HG03342 (cell line): ENCODE results near the gene CD2AP.
"Not testable (repeated sequence)": the region's sequence is repeated elsewhere in the genome, so short reads cannot be mapped to it uniquely, and the experiment has no call there.

Experiments used
- ATAC-seq: cut with Tn5 transposase; IDR thresholded peaks from one replicate; pipeline ENCODE4 v1.9.1; 2021; ENCODE audit warnings: mild to moderate bottlenecking, moderate library complexity; ENCODE audit not compliant: unreplicated experiment

The CD2AP gene

DNA sequence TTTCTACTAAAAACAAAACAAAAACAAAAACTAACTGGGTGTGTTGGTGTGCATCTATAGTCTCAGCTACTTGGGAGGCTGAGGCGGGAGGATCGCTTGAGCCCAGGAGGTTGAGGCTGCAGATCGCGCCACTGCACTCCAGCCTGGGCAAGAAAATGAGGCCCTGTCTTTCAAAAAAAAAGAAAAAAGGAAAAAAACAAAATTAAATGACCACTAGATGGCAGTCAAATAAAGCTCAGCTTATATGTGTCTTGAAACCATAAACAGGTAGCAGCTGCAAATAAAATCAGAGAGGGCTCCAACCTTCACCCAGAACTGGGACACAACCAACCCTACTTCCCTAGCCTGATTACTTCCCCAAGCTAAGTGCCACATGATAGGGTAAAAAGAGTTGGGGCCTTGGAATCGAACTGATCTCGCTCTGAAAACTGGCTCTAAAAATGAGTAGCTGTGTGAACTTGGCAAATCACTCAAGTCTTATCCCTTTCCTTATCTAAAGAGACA, 153.7 kb downstream of the CD2AP start:
- peak; percentile 69 for ATAC-seq

DNA sequence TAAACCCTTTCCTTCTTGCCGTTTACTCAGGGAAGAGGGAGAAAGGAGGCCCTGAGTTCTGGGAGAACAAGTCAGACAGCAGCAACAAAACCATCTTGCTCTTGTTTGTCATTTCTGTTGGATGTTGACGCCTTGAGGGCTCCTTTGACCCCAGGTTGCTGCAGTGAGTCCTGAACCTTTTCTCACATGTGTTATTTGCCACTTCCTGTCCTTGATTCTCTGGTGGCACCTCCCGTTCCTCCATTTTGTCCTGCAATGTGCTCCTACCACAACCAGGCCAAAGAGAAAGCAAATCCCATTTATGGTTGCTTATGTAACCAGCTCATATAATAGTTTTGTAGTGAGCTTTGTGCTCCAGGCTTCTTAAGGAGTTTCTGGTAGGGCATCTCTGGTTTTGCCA, 154.2 kb downstream of the CD2AP start:
- no peak for ATAC-seq

DNA sequence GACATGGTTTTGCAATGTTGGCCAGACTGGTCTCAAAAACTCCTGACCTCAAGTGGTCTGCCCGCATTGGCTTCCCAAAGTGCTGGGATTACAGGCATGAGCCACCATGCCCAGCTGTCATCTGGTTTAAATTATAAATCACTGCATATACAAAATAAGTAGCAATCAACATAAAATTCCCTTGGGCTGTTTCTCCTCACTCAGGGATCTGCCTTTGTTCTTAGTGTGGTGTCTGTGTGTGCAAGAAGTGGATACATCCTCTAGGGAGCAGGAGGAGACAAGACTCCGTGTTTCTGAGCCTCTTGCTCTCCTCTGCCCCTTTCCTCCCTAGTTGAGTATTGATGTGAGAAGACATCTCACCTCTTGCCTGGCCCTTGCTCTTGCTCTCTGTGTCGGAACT, 155.6 kb downstream of the CD2AP start:
- no peak for ATAC-seq

DNA sequence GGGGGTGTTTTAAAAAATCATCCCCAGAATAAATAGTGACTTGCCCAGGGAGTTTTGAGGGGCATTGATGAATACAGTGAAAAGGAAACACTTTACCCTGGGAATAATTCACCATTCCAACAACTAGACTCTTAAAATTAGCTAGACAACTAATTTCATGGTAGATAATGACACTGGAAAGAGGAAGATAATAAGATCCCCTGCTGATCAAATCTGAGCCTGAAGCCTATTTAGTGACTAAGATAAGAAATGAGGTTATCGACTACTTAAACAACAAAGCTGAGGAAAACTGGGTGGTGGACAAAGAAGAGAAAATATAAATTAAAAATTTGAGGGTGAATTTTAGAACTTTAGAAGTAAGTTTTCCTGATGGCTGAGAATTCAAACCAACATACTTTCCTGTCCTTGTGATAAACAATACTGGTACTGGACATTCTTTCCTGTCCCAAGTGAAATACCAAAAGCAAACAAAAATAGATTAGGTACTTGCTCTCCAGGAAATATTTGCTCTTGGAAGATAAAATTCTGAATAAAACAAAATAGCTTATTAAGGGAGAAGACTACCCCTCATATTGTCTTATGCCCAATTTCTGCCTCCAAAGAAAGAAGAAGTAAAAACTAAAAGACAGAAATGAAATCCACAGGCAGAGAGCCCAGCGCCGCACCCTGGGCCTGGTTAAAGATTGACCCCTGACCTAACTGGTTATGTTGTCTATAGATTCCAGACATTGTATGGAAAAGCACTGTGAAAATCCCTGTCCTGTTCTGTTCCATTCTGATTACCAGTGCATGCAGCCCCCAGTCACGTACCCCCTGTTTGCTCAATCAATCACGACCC, 156.8 kb downstream of the CD2AP start:
- ATAC-seq, result no peak

DNA sequence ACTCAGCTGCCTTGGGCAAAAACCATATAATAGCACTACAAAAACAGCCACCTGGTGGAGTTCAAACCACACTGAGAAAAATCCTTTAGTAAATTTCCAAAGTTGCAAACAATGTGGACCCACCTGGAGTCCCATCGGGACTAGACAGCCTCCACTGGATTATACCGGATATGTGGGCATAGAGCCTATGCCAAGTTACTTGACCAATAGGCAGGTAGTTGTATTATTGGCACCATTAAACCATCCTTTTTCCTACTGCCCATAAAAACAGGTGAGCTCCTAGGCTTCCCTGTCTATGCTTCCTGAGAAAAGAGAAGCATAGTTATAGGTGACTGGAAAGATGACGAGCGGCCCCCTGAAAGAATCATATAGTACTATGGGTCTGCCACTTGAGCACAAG, 169.1 kb downstream of the CD2AP start:
- ATAC-seq, result no peak

DNA sequence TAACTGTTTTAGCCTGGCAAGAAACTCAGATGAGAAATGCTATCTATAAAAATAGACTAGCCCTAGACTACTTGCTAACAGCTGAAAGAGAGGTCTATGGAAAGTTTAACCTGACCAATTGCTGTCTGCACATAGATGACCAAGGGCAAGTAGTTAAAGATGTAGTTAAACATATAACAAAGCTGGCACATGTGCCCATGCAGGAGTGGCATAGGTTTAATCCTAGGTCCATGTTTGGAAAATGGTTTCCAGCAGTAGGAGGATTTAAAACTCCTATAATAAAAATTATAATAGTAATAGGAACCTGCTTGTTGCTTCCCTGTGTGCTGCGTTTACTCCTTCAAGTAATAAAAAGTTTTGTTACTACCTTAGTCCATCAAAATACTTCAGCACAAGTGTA, 169.6 kb downstream of the CD2AP start:
- ATAC-seq, result no peak

DNA sequence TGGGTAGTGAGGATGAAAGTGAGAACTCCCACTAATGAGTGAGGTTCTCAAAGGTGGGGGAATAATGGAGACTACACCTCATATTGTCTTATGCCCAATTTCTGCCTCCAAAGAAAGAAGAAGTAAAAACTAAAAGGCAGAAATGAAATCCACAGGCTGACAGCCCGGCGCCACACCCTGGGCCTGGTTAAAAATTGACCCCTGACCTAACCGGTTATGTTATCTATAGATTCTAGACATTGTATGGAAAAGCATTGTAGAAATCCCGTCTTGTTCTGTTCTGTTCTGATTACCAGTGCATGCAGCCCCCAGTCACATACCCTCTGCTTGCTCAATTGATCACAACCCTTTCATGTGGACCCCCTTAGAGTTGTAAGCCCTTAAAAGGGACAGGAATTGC, 170.0 kb downstream of the CD2AP start:
- ATAC-seq, result not testable (repeated sequence)

DNA sequence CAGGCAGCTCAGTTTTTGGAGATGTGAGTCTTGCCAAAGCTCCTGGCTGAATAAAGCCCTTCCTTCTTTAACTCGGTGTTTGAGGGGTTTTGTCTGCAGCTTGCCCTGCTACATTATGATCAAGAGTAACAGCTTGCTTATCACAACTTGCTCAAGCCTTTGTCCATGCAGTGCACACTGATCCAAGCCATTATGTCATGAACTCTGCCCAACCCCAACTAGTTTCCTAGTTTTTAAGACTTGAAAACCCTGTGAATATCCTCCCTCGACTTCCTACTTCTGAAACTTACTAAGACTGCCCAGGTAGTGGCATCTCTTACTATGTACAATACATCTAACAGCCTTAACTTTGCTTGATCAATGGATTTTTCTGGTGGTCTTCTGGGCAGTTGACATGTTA, 170.4 kb downstream of the CD2AP start:
- no peak for ATAC-seq

DNA sequence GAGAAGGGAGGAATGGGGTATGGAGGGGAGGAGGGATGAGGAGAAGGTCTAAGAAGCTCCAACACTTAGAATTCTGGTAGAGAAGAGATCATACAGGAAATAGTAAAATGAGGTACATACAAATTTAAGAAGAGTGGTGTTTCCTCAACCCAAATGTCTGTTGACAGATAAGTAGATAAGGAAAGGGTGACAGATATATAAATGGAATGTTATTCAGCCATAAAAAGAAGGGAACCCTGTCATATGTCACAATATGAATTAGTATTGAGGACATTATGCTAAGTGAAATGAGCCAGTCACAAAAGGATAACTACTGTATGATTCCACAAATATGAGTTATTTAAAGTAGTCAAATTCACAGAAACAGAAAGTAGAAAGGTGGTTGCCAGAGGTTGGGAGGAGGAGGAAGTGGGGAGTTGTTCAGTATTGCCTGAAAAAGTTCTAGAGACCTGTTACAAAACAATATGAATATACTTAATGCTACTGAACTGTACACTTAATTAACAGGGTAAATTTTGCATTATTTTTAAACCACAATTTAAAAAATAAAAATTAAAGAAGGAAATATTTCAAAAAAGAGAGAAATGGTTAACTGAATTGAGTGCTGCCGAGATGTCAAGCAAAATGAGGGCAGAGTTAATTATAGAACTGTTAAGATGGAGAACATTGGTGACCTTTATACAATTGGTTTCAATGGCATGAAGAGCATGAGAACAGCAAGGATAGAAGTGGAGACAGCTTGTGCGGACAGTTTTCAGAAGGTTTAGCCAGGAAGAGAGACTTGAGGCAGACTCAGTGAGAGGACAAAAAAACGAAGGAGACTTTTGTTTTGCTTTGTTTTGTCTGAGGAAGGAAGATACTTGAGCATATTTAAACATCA, 173.2 kb downstream of the CD2AP start:
- ATAC-seq, result peak; percentile 71

DNA sequence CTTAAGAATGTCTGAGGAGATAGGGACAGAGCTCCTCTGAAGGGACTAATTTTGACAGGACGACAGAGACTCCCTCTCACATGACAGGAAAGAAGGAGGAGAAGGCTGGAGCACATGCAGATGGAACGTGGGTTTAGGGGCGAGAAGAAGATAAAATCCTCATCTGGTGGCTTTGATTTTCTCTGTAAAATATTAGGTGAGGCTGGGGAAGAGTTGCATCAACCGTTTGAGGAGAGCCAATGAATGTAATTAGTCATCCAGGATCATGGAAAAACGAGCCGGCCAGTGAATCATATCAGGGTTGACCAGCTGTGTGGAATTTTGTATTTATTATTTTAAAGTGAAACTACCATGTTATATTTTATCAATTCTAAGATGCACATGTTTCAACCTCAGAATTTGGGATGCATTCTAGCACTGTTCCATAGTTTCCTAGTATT, 173.9 kb downstream of the CD2AP start:
- ATAC-seq, result no peak

DNA sequence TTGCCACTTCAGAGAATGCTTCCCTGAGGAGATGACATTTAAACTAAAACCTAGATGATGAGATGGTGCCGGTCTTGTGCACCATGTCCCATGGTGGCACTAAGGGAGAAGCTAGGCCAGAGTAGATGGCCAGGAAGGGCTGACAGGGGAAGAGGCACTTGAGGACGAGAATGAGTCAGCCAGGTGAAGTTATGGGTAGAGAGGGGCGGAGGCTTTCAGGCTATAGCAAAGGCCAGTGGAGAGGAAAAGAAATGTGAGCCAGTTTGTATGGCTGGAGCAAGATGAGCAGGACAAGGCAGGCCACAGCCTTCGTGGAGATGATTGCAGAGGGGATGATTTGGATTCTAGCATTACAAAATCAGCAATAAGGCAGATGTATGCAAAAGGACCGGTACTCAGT, 176.1 kb downstream of the CD2AP start:
- ATAC-seq, result no peak

DNA sequence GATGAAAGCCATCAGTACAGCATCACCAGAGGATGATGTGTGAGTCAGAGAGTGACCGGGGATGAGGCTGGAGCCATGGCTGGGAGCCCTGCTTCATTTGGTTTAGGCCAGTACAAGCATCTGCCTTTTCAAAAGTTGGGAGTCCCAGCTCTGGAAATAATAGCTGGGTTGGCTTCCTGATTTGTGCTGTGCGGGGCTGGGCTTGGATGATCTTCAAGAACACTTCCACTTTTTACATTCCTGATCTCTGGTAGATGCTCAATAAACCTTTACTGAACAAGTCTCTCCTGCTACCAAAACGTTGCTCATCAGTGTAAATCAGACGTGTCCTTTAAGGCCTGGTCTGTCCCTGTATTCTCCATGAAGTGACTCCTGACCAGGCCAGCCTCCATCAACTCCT, 176.7 kb downstream of the CD2AP start:
- ATAC-seq, result no peak

DNA sequence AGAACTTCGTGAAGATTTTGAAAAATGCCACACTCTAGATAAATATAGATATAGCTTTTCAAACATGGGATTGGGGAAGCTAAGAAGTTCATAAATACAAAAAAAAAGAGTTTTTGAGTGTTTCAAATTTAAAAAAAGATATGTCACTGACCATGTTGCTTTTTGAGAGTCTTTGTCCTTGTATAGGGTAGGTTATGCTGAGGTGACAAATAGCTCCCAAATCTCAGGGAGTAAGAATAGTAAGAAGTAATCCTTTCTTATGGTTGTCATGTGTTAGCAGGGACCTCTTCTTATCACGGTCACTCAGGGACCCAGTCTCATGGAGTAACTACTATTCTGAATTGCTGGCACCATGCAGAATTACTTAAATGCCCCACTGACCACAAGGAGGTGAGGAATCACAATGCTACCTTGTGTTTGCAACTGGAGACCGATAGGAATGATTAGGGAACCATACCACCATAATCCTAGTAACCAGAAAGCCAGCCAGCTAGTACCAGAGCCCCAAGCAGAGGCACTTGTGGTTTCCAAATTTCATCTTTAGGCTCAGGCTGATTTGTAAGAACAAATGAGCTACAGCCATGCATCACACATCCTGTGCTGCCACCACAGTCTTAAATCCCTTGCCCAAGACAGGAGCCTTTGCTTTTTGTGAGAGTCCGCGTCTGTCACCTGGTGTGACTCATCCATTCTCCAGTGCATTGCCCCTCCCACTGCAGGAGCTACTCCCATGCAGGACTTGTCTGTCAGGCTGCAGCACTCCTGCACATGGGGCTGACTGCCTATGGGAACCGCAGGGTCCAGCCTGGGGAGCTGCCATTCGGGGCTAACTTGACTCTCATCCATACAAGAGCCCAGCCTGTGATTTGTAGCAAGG, 178.4 kb downstream of the CD2AP start:
- ATAC-seq, result no peak

DNA sequence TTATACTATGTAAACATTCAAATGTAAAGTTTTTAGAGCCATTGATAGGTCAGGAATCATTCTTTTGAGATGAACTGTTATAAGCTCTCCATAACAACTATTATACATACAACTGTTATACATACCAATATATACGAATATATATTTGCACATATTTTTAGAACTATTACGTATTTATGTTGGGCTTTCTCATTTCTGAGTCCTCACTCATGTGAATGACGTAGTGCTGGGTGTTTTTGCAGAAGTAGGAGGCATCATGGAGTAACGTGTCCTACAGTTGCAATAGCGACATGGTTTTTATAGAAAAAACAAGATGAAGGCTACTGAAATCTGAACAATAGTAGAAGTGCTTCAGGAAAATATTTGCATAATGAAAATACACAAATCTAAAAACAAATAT, 184.4 kb downstream of the CD2AP start:
- ATAC-seq, result no peak

DNA sequence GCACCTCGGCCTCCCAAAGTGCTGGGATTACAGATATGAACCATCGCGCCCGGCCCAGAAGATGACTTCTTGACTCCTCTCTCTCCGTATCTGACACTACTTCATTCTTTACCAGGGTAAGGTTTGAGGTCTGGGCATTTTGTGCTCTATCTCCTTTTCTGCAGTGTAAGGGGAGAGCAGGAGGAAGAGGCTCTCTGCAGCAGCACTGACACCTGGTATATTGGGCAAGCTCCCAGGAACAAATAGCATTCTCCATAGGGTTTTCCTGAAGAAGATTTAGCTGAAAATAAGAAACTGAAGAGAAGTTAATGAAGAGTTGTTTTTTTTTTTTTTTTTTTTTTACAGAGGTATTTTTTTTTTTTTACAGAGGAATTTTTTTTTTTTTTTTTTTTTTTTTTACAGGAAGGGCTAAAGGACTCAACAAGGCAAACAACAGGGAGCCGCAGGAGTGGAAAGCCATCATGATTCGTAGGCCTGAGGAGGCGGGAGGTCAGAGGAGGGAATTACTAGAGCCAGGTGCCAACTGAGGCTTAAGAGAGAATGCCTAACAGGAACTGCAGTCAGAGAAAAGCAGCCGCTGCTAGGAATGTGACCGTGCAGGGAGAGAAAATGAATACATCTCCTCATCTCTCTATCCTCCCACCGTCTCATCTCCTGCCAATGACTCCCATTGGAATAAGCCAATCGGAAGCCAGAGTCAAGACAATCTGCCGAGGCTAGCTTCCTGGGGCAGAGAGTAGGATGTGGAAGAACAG, 186.1 kb downstream of the CD2AP start:
- ATAC-seq, result no peak

DNA sequence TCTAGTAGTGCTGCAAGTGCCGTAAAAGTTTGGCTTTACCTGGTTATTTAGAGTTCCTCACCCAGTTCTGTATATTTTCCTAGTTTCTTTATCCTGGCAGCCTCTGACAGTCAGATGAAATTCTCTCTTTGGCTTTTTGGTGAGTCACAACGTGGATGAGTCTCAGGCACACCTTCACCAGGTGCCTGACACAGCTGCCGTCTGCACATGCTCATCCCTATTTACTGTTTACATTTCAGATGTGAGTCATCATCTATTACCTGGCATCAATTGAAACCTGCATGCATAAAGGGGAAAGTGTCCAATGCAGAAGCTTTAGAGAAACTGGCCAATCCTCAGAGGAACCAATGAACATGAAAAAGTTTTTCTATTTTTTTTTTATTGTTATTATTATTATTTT, 187.5 kb downstream of the CD2AP start:
- no peak for ATAC-seq

DNA sequence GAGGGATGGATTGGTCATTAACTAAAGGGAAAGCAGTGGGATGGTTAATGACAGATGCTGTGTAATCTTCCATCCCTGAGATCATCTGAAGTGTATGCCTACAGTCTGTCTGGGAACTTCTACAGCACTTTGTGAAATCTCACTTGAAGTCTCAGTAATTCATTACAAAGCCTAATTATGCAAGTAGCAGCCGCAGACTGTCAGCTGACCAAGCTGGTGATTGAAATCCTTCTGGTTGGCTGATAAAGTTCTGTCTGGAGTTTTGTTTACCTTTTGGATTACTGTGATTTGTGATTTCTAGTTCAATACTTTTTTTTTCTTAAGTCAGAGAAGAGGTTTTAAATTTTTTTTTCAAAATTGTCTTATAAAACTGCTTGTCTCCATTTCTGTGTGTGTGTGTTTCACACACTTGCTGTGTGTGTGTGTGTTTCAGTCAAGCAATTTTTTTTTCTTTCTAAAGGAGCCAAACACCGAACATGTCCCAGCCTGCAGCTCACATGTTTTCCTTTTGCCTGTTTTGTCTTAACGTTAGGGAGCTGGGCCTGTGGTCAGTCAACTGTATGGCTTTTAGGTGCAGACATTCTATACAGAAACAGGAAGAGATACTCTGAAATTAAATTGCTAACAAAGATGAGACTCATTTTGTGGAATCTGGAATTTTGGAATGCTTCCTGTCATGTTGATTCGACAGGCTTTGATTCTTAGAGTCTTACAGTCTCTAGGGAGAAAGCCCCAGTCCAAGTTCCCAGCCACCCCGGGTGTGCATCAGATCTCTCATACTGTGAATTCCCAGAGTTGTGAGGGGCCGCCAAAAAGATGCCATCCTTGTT, 192.3 kb downstream of the CD2AP start:
- no peak for ATAC-seq

DNA sequence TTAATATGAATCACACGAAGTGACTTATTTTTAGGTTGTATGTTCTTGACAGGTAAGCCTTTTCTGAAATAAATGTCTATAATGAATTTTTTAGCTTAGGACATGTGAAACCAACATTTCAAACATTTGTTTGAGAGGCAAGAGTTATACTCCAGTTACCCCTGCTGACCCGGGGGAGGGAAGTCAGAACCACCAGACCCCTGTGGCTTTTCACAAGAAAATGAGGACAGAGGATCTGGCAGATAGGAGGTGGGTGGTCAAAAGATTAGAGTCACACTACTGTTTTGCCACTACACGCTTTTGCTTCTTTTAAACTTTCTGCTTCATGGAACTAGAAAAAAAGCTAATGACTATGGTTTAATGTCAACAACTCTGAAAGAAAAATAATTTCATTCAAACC, 193.3 kb downstream of the CD2AP start:
- ATAC-seq, result no peak

DNA sequence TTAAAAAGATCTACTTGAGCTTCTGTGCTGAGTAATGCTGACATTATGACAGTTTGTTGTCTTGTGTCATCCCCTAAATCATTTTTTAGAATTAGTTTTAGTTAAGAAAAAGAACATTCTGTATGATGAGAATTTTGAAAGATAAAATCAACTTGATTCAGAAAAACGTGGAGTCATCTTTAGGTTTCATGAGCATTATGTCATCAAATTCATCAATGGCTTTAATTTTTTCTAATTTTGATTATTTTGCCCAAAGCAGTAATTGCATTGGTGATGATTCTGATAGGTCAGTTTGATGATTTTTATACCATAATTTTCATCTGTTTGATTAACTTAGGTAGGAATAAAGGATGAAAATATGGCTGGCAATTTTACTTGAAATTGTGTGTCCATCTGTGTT, 194.2 kb downstream of the CD2AP start:
- ATAC-seq, result no peak
